ENCODE measurements around the gene STARD9.

- TF ChIP-seq CTCF (IDR thresholded peaks at IDR 0.05) (no peak), POLR2A (IDR thresholded peaks at IDR 0.05) (no peak)
These were observed 42.2 kb upstream of the STARD9 start for GRCh38 chr15:42533246-42533645.

All from uterus (tissue), 2 donors.